GM18873 (cell line): ENCODE measurements around the gene OR52L1.
"Not testable (repeated sequence)": the region's sequence is repeated elsewhere in the genome, so short reads cannot be mapped to it uniquely, and the experiment has no call there.

Experiments used
- ATAC-seq: cut with Tn5 transposase; IDR thresholded peaks from one replicate; pipeline ENCODE4 v1.9.1; 2021; ENCODE audit warnings: mild to moderate bottlenecking, moderate library complexity, moderate number of reproducible peaks; ENCODE audit not compliant: unreplicated experiment, low FRiP score

OR52L1 gene

DNA sequence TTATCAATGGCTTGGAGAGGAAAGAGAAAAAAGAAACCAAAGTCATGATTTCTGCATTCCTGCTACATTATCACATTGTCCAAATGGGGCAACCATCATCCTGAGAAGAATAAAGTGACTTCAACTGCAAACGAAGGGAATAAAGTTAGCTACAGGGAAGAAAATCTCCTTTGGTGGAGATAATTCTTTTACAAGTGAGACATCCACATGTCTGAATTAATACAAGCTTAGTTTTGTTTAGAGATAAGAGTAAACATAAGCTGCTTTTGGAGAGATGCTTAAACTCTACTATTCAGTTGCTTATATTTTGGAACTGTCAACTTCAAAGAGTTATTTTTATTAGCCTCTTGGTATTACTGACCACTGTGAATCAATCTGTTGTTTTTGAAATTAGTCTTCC lies at the start of gene OR52L1:
Gene OR52L1, minus strand, starts transcription at position 101 of the 400 bp plus-strand sequence. Its CDS starts 55 bp downstream, at position 46.
- ATAC-seq: no peak

DNA sequence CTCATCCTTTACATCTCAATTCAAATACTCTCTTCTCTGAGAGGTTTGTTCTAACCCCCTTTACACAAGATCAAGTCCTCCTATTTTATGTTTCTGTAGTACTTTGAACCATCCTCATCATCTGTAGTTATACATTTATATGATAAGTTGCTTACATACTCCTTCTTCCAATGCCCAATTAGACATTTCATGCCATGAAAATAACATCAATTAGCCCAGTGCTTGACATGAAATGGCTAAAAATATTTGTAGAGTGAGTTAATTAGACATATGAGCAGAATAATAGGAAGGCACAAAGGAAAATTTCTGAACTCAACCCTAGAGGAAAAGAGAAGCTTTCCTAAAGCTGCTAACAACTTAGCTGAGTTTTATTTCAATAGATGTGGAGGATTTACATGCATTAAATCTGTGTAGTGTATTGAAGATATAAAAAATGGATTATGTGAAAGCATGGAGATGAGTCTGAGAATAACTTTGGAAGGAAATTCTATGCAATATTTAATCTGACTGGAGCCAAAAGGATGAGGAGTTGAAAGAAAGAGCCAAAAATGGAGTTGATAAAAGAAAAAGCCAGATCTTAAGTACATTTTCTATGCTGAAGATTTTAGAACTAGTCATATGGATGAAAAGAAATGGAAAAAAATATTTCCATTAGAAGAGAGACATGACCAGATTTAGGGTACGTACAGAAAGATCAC lies 44.1 kb upstream of the OR52L1 start, which contains the start of gene OR56A1:
Gene OR56A1, minus strand, starts transcription at position 51 of the 698 bp plus-strand sequence. CDS start 3,066 bp downstream, outside the sequence.
- no peak for ATAC-seq

DNA sequence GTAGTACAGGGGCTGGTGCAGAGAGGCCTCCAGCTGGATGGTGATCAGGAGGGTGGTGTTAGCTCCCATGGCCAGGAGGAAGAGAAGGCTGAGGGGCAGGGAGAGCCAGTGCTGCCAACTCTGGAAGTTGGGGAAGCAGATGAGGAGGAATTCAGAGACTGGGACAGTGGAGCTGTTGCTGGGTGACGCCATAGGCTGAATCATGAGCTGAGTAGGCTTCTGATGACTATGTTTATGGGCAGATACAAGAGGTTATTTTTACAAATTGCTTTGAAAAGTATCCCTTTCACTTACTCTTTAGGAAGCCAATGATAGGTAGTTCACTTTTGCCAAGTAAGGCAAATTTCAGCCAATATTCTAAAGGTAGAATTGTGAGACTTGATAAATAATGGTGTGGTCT lies 40.7 kb upstream of the OR52L1 start:
- ATAC-seq: no peak

DNA sequence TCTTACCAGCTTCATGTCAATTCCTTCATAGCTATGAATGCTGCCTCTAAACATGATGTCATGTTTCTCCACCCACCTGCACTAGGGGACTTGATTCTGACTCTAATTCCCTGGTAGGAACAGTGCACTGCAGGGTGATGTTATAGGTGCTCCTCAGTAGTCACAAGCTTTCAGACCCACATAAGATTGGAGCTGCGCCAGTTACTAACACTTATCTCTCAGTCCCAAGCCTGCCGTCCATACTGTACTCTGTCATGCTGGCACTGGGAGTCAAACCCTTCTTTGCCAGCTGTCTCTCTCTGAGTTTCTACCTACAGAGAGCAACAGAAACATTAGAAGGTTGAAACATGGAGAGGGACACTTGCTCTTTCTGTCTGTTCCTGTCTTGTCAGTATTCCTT lies 38.3 kb upstream of the OR52L1 start:
- ATAC-seq: no peak

DNA sequence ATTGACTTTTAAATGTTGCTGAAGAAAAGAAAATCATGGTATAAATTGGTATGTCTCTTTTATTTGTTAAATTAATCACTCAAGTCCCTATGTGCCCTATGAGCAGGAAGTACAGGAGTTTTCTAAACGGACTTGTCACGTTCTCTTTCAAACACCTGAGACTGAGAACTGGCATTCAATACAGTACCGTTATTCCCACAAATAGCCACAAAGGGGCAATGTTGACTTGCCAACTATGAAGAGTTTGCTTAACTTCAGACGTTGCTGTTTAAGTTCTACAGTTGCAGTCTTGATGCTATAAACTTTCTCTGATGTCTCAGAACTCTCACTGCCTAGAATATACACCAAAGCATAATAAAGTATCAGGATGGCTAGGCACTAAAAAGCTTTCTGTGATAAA lies 36.2 kb upstream of the OR52L1 start:
- no peak for ATAC-seq

DNA sequence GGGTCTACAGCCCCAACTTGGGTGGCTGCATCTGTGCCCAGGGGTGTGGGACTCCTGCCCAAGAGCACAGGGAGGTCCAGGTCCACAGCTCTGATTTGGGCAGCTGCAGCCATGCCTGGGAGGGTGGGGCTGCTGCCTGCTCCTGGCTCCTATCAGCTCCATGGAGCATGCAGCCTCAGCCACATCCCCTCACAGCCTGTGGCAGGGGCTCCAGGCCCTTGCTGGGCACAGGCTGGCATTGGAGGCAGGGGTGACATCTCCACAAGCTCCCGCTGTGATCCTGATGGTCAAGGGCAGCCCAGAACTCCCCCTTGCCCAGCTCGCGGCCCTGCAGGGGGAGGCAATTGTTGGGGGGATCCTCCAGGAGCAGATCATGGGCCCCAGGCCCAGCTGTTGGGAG lies 26.3 kb upstream of the OR52L1 start:
- ATAC-seq: no peak

DNA sequence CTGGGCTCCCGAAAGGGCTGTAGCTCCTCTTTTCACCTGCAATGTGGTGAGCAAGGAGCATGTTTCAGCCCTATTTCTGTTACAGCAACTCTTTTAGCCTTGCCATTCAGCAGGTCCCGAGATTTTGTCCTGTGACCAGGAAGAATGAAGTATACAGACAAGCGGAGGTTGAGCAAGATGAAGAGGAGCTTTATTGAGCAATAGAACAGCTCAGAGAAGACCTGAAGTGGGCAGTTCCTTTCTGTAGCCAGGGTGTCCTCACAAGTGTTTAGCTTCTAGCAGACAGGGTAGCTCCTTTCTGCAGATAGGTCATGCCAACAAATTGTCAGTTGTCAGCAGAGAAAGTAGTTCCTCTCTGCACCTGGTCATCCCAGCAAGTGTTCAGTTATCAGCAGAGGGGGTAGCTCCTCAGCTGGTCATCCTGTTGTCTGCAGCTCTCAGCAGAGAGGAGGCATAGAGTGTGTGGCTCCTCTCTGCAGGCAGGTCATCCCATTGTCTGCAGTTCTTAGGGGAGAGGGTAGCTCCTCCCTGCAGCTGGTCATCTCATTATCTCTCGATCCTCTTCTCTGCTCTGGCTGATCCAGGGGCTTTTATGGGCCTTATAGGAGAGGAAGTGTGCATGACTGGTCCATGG lies 25.4 kb upstream of the OR52L1 start:
- ATAC-seq: no peak

DNA sequence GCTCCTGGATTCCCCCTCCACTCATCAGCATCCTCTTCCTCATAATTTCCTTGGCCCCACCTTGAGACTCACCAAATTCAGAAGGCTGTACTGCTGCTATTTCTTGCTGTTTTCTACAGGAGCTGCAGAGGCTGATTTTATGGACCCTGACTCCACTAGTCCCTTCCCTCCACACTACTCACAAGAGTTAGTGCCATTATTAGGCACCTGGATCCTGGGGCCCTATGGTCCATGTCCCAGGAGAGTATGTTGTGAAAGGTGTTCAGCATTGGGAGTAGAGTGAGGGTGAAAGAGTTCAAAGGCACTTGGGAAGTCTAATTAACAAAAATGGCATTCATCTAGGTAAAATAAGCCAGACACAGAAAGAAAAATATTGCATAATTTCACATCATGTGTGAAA lies 20.1 kb upstream of the OR52L1 start, which contains the start of gene OR56A4:
Gene OR56A4, minus strand, starts transcription at position 101 of the 400 bp plus-strand sequence. CDS start 3,954 bp downstream, outside the sequence.
- ATAC-seq: no peak

DNA sequence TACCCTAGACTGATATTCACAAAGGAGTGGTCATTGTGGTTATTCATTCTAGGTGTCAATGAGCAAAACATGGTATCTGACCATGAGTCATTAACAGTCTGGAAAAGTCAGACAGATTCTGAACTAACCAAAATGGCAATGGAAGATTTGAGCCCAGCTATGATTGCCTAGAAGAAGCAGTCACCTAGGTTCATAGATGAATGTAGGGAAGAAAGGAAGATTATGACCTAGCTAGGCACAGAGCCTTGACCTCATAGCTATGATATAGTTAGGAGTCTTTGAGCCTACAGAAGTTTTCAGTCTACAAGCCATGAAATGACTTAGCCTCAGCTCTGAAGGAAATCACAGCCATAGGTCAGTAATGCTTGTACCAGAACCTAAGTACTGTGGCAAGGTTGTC lies 19.6 kb upstream of the OR52L1 start:
- no peak for ATAC-seq

DNA sequence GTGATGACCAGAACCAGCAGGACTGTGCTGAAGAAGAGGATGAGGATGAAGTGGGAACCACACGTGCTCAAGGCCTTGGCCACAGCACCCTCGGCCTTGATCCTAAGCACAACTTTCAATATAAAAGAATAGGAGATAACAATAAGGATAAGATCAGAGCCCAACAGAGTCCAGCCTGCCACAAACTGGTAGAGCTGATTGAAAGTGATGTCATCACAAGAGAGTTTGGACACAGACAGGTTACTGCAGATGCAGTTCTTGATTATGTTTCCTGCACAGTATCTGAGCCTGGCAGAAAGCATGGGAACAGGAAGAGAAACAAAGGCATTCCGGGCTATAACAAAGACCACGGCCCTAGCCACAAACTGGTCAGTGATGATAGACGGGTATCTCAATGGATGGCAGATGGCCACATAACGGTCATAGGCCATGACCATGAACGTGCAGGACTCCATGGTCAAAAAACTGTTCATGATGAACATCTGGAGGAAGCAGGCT lies 15.5 kb upstream of the OR52L1 start:
- no peak for ATAC-seq

DNA sequence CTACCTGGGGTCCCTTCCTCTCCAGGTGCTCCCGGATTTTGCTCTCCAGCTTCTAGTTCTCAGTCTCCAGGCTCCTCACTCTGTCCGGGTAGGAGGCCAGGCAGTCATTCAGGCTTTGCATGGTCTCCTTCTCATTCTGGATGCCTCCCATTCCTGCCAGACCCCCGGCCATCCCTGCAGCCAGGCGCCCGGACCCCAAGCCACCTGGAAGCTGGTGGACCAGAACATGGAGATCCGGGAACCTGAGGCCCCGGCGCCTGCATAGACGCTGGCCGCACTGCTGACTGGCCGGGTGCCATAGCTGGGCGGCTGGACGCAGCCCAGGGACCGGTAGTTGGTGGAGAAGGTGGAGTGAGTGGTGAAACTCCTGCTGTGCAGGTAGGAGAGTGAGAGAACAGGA lies 8.0 kb upstream of the OR52L1 start:
- no peak for ATAC-seq

DNA sequence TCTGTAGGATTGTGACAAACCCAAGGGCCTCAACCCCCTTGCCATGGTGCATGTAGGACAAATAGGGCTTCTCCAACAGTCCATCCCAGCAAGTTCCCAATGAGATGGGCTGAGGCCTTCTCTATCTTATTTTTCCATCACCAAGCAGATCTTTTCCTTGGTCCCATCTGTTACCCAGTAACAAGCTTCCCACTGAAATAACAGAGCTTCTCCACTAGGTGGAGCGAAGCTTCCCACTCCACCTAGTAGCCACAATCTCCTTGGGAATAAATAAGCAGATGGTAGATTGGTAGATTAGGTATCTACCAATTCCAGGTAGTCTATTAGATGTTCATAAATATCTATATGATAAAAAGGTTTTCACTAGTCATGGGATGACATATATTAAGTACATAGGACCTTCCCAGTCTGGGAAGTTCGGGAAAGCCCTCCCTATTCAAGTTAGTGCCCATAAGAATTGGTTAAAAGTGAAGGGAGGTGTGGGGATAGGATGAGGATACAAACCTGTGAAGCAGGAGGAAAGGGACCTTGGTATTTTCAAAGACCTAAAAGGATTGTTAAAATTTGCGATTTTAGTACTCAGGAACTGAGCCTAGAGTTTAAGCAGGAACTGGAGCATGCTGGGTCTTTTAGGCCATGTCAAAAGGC lies 5.9 kb upstream of the OR52L1 start:
- no peak for ATAC-seq

DNA sequence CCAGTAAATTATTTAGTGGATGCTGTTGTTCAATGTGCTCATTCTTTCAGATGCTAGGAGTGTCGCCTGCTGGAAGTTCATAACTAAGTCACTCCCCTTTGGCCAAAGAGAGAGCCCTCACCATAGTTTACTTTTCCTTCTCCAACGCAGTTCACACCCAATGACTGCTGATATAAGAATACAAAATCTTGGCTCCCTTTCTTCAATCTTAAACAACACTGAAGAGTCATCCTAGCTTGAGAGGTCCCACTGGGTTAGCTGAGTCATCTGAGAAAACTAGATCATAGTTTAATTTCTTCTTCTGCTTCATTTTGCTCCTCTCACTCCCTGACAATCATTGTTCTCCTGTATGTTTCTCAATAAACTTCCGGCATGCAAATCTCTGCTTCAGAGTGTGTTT lies 5.4 kb upstream of the OR52L1 start:
- no peak for ATAC-seq

DNA sequence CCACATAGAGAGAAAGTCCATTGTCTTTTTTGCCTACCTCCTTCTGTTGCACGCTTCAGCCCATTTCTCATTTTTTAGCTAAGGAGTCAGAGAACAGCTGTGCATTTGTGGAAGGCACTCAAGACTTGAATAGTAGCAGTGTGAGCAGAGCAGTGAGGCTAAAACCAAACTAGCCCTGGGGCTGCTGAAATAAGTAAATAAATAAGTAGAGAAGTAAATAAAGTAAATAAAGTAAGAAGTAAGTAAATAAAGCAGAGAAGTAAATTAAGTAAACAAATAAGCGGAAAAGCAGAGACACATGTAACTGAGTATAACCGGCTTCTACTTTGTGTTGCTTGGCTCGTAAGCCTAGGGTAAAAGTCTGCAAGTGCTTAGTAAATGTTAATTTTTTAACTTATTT lies 2.4 kb upstream of the OR52L1 start:
- no peak for ATAC-seq

DNA sequence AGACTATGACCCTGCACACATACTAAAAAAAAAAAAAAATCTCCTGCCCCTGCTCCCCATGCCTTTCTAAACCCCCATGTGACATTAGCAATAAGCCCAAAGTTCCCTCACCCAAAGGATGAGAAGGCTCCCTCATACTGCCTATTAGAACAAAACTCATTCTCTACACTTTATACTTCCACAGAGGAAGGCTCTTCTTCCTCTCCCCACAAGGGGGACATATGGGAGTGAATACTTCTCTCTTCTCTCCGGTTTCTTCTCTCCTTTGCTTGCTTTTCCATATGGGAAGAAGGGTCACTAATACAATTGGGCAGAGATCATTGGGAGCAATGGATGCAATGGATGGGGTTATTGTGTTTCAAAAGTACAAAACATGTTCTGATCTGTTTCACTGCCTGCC lies 3.3 kb downstream of the OR52L1 start:
- ATAC-seq: no peak

DNA sequence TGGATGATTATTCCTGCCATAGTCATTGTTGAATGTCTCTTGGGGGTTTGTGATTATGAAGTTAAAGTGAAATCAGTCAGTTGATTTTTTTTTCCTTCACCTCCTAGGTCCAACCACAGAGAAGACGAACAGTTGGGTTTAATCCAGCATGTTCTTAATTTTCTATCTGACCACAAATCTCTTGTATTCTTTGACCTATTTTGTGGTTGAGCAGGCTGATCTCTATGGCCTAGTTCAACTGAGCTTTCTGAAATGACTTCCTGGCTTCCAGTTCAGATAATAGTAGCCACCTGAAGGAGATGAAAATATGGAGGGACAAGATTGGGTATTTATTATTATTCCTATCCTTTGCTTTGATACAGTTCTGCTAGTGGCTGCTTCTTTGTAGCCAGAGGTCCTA lies 13.3 kb downstream of the OR52L1 start:
- ATAC-seq: no peak

DNA sequence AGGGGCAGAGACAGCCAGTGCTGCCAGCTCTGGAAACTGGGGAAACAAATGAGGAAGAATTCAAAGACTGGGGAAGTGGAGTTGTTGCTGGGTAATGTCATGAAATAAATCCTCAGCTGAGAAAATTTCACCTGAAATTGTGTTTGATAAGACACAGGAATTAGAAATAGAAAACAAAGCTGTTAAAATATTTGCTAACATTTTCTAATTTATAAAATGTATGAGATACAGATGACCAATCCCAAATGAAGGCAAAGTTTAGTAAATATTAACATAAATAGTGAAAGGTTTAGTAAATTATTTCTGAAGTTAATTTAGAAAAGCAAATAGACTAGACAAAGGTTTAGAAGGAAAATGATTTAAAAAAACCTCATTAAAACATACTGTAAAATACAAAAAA lies 18.4 kb downstream of the OR52L1 start, which contains the start of gene OR56A5:
Gene OR56A5, minus strand, starts transcription at position 101 of the 400 bp plus-strand sequence. Its CDS starts 0 bp downstream, at position 101.
- ATAC-seq: no peak

DNA sequence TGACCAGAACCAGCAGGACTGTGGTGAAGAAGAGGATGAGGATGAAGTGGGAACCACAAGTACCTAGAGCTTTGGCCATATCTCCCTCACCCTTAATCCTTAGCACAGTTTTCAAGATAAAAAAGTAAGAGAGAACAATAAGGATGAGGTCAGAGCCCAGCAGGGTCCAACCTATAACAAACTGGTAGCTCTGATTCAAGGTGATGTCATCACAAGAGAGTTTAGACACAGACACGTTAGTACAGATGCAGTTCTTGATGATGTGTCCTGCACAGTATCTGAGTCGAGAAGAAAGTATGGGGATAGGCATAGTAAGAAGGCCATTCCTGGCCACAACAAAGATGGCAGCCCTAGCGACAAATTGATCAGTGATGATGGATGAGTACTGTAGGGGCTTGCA lies 19.1 kb downstream of the OR52L1 start:
- no peak for ATAC-seq

DNA sequence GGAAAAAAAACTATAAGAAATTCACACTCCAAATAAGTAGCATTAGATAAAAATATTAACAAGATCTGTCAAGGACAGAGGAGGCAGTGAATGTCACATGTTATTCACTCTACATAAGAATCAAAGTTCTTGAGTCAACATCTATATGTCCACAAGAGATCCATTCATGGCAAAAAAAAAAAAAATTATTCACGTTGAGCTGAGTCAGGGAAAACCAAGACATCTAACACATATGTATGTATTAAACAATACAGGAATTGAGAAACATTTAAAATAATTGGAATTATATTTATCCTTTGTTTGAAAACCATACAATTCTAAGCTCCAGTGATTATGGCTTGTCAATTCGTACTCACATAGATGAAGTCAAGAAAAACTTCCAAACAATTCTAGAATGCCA lies 19.8 kb downstream of the OR52L1 start:
- no peak for ATAC-seq

DNA sequence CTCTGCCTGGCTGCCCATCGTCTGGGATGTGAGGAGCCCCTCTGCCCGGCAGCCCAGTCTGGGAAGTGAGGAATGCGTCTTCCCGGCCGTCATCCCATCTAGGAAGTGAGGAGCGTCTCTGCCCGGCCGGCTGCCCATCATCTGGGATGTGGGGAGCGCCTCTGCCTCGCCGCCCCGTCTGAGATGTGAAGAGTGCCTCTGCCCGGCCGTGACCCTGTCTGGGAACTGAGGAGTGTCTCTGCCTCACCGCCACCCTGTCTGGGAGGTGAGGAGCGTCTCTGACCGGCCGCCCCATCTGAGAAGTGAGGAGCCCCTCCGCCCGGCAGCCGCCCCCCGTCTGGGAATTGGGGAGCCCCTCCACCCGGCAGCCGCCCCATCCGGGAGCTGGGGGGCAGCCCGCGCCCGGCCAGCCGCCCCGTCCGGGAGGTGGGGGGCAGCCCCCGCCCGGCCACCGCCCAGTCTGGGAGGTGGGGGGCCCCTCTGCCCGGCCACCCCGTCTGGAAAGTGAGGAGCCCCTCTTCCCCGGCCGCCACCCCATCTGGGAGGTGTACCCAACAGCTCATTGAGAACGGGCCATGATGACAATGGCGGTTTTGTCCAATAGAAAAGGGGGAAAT lies 26.0 kb downstream of the OR52L1 start:
- not testable (repeated sequence) for ATAC-seq

DNA sequence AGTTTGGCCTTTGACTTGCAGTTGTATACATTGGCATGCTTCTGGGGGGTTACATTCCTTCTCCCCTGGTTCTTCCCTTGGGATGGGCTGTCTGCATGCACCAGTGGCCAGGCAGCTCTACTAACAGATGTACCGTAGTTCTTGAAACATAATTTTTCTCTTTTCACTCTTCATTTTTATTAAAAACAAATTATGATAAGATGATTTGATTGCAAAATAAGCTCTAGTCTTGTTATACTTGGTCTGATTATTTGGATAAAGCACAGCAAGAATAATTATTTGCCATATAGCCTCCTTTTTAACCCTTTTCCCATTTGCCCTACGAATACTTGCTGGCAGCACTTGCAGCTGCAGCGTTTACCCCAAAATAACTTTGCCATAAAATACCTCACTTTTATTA lies 31.2 kb downstream of the OR52L1 start:
- ATAC-seq: no peak
